HG03280 (cell line): ENCODE measurements around the gene OR51L1.

ENCODE experiments used
- ATAC-seq: cut with Tn5 transposase; IDR thresholded peaks from one replicate; pipeline ENCODE4 v1.9.1; 2021; ENCODE audit warnings: mild to moderate bottlenecking, moderate library complexity; ENCODE audit not compliant: unreplicated experiment

The OR51L1 gene

DNA sequence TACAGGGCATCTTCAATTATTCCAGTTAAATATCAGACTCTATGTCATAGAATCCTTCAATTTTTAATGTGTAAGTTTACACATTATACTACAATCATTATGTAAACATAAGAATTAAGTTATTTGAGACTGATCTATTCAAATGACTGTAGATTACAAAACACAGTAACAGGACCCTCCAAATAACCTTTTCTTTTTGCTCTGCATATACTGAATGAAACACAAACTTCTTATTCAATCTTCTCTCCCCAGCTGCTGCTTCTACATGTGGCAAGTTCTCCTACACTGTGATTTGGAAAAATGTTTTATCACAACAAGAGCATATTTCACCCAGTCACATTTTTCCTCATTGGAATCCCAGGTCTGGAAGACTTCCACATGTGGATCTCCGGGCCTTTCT lies 51.6 kb downstream of the OR51L1 start, which contains the start of gene OR52J3:
Gene OR52J3 (plus strand): TSS at position 301 of the 400 bp plus-strand sequence. CDS start 0 bp downstream, at position 301.
- no peak for ATAC-seq

DNA sequence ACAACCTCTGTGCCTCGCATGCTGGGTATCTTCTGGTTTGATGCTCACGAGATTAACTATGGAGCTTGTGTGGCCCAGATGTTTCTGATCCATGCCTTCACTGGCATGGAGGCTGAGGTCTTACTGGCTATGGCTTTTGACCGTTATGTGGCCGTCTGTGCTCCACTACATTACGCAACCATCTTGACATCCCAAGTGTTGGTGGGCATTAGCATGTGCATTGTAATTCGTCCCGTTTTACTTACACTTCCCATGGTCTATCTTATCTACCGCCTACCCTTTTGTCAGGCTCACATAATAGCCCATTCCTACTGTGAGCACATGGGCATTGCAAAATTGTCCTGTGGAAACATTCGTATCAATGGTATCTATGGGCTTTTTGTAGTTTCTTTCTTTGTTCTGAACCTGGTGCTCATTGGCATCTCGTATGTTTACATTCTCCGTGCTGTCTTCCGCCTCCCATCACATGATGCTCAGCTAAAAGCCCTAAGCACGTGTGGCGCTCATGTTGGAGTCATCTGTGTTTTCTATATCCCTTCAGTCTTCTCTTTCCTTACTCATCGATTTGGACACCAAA lies 52.2 kb downstream of the OR51L1 start:
- no peak for ATAC-seq
